ENCODE data around the gene TRAM2.

Gene TRAM2

GRCh38 chr6:52500238-52501129, 76.4 kb downstream of the TRAM2 start:
- H3K9me3 Mint-ChIP-seq, result no peaks in the 10 kb centered on the region
- H3K27ac Mint-ChIP-seq, result no peak overlapping the region
- H3K36me3 Mint-ChIP-seq (ENCODE audit: low read depth), result no peaks in the 10 kb centered on the region
- H3K4me1 Mint-ChIP-seq, result no peaks in the 10 kb centered on the region
- no peak for ATAC-seq
- H3K27me3 Mint-ChIP-seq, result no peaks in the 10 kb centered on the region
- H3K4me3 Mint-ChIP-seq, result no peak overlapping the region
- no peak for DNase-seq

DNA sequence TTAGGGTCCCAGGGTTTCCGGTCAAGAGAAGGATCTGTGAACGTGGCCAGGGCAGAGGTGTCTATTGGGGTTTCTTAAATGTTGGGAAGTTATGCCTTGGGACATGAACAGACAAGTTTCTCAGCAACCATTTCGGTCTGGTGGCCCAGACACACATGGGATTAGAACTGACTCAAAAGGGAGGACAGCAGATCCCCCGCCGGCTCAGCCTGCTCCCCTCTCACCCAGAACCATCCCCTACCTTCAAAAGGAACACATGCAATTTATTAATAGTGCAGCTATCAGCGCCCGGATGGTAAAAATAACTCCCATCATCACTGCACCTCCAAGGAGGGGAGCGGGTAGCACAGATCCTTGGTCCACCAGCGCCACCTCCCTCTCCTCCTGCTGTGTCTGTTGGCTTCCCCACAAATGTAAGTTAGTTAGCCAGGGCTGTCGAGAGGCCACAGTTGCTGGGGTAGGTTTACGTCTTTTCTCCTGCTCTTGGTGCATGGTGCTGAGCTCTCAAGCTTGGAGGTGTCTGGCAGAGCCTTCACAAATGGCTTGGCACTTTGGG, 77.1 kb downstream of the TRAM2 start:
- H3K27me3 Mint-ChIP-seq, result no peaks in the 10 kb centered on the region
- no peaks in the 10 kb centered on the region for H3K36me3 Mint-ChIP-seq (ENCODE audit: low read depth)
- ATAC-seq (no peak), DNase-seq (no peak)
- no peaks in the 10 kb centered on the region for H3K9me3 Mint-ChIP-seq
- no peak overlapping the region for H3K27ac Mint-ChIP-seq
- no peak overlapping the region for H3K4me3 Mint-ChIP-seq
- no peaks in the 10 kb centered on the region for H3K4me1 Mint-ChIP-seq

GRCh38 chr6:52499026-52499425, 77.8 kb downstream of the TRAM2 start:
- Mint-ChIP-seq H3K4me1 (no peaks in the 10 kb centered on the region), H3K36me3 (ENCODE audit: low read depth) (no peaks in the 10 kb centered on the region), H3K9me3 (no peaks in the 10 kb centered on the region), H3K27me3 (no peaks in the 10 kb centered on the region), H3K4me3 (no peak overlapping the region), H3K27ac (no peak overlapping the region)
- no peak for DNase-seq
- no peak for ATAC-seq

DNA sequence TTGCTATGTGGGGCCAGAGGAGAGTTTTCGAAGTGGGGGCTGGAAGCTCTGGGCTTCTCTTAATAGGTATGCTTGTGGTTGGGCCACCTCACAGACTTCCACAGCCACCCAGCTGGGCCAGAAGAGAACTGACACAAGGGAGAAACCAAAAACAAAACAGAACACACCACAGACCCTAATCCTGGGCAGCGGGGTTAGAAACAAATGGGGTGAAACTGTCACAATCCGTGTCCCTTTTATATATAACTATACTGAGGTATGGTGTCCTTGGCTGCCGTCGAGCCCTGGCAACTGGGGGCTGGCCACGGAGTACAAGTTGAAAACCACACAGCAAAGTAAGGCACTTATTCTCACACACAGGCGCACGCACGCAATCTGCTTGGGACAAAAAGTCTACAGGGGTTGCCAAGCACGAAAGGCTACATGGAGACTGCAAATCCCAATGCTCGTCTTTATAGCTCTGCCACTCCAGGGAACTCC, 78.3 kb downstream of the TRAM2 start:
- no peak overlapping the region for H3K4me3 Mint-ChIP-seq
- no peaks in the 10 kb centered on the region for H3K27me3 Mint-ChIP-seq
- no peak for DNase-seq
- H3K4me1 Mint-ChIP-seq, result no peaks in the 10 kb centered on the region
- no peak overlapping the region for H3K27ac Mint-ChIP-seq
- no peaks in the 10 kb centered on the region for H3K9me3 Mint-ChIP-seq
- ATAC-seq, result no peak
- H3K36me3 Mint-ChIP-seq (ENCODE audit: low read depth), result no peaks in the 10 kb centered on the region

- Mint-ChIP-seq H3K27ac (no peak overlapping the region), H3K36me3 (ENCODE audit: low read depth) (no peaks in the 10 kb centered on the region), H3K4me3 (no peak overlapping the region), H3K9me3 (no peaks in the 10 kb centered on the region), H3K4me1 (no peaks in the 10 kb centered on the region), H3K27me3 (no peaks in the 10 kb centered on the region)
- ATAC-seq (no peak), DNase-seq (no peak)
Observed at GRCh38 chr6:52497652-52498408, 79.0 kb downstream of the TRAM2 start.

- ATAC-seq (no peak), DNase-seq (no peak)
- H3K9me3 Mint-ChIP-seq, result no peaks in the 10 kb centered on the region
- no peaks in the 10 kb centered on the region for H3K27me3 Mint-ChIP-seq
- no peak overlapping the region for H3K4me3 Mint-ChIP-seq
- H3K4me1 Mint-ChIP-seq, result no peaks in the 10 kb centered on the region
- H3K27ac Mint-ChIP-seq, result no peak overlapping the region
- no peaks in the 10 kb centered on the region for H3K36me3 Mint-ChIP-seq (ENCODE audit: low read depth)
Observed at GRCh38 chr6:52496631-52497030, 80.2 kb downstream of the TRAM2 start.

DNA sequence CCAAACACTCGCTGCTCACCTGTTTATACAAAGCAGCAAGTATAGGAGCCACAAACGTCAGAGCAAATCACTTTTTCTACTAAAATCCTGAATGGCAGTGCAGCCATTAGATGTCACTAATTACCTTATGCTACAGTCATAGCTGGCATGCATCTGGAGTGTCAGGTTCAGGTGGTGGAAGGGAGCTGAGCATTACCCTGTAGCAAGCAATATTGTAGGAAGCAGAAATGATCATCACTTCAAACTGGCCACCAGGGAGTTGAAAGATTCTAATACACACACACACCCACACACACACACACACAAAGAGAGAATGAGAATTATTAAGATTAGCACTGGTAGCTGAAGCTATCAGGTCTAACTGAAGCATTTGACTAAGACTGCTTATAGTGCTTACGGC, 80.9 kb downstream of the TRAM2 start:
- no peak for ATAC-seq
- Mint-ChIP-seq H3K4me1 (no peaks in the 10 kb centered on the region), H3K27ac (no peak overlapping the region), H3K27me3 (no peaks in the 10 kb centered on the region), H3K4me3 (no peak overlapping the region), H3K36me3 (ENCODE audit: low read depth) (no peaks in the 10 kb centered on the region), H3K9me3 (no peaks in the 10 kb centered on the region)
- no peak for DNase-seq

GRCh38 chr6:52494298-52495072, 82.4 kb downstream of the TRAM2 start:
- no peaks in the 10 kb centered on the region for H3K9me3 Mint-ChIP-seq
- no peaks in the 10 kb centered on the region for H3K4me1 Mint-ChIP-seq
- no peaks in the 10 kb centered on the region for H3K27me3 Mint-ChIP-seq
- ATAC-seq (no peak), DNase-seq (no peak)
- H3K27ac Mint-ChIP-seq, result no peak overlapping the region
- no peak overlapping the region for H3K4me3 Mint-ChIP-seq
- no peaks in the 10 kb centered on the region for H3K36me3 Mint-ChIP-seq (ENCODE audit: low read depth)

- Mint-ChIP-seq H3K27me3 (no peaks in the 10 kb centered on the region), H3K4me3 (no peak overlapping the region), H3K9me3 (no peaks in the 10 kb centered on the region), H3K4me1 (no peaks in the 10 kb centered on the region), H3K27ac (no peak overlapping the region), H3K36me3 (ENCODE audit: low read depth) (no peaks in the 10 kb centered on the region)
- DNase-seq, result no peak
- ATAC-seq, result no peak
Observed at GRCh38 chr6:52493669-52494068, 83.2 kb downstream of the TRAM2 start.

DNA sequence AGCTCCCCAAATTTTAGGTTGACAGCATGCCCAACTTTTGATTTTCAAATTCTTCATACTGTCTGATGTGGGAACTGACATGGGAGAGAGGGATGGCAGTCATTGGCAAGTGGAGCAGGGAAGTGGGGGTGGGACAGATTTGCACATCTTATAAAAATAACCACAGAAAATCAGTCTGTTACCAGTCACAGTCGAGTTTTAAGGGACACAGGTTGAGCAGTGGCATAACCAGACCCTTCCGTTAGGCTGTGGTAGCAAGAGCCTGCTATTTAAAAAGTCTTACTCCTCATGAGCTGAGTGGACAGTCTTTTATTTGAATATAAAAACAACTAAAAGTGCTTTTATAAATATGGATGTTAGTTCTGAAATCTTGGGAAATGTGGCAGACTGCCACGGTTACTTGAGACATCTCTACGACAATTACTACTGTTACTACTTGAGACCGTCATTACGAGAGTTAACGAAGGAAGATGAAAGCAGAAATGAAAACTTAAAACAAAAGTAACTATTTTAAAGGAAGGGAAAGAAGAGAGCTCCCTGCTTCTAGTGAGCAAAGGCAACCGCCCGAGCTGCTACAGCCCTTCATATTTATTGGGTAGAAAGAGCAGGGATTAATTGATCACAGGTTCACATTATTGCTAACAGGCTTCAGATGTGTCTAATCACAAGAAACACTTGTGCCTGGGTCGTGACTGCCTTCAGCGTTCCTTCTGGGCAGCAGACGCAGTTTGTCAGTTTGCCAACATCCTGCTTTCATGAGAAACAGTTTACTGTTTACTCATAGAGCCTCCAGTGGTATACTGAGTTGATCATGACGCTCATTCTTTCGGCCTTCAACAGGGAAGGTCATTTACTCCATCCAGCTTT, 85.4 kb downstream of the TRAM2 start:
- DNase-seq (no peak), ATAC-seq (no peak)
- no peaks in the 10 kb centered on the region for H3K4me1 Mint-ChIP-seq
- no peak overlapping the region for H3K4me3 Mint-ChIP-seq
- H3K9me3 Mint-ChIP-seq, result no peaks in the 10 kb centered on the region
- H3K36me3 Mint-ChIP-seq (ENCODE audit: low read depth), result no peaks in the 10 kb centered on the region
- no peaks in the 10 kb centered on the region for H3K27me3 Mint-ChIP-seq
- H3K27ac Mint-ChIP-seq, result no peak overlapping the region

- Mint-ChIP-seq H3K36me3 (ENCODE audit: low read depth) (no peaks in the 10 kb centered on the region), H3K27me3 (no peaks in the 10 kb centered on the region), H3K9me3 (no peaks in the 10 kb centered on the region), H3K27ac (no peak overlapping the region), H3K4me3 (no peak overlapping the region), H3K4me1 (no peaks in the 10 kb centered on the region)
- DNase-seq, result no peak
- ATAC-seq, result no peak
Observed at GRCh38 chr6:52489881-52490280, 87.0 kb downstream of the TRAM2 start.

DNA sequence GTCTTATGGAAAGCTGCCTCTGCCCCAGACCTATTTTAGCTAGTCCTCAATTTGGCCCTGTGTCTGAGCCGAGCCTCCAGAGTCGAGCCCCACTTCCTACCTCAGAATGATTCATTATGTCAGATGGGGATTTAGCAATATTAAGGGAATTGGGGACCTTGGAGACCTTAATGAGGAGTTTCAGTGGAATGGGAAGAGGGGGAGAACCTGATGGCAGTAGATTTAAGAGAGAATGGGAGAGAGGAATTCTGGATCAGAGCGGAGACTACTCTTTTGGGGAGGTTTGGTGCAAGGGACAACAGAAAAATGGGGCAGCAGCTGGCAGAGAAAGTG, 93.2 kb downstream of the TRAM2 start:
- no peaks in the 10 kb centered on the region for H3K4me1 Mint-ChIP-seq
- no peak overlapping the region for H3K4me3 Mint-ChIP-seq
- no peak overlapping the region for H3K27ac Mint-ChIP-seq
- no peaks in the 10 kb centered on the region for H3K27me3 Mint-ChIP-seq
- no peaks in the 10 kb centered on the region for H3K36me3 Mint-ChIP-seq (ENCODE audit: low read depth)
- no peaks in the 10 kb centered on the region for H3K9me3 Mint-ChIP-seq
- DNase-seq (no peak), ATAC-seq (no peak)

DNA sequence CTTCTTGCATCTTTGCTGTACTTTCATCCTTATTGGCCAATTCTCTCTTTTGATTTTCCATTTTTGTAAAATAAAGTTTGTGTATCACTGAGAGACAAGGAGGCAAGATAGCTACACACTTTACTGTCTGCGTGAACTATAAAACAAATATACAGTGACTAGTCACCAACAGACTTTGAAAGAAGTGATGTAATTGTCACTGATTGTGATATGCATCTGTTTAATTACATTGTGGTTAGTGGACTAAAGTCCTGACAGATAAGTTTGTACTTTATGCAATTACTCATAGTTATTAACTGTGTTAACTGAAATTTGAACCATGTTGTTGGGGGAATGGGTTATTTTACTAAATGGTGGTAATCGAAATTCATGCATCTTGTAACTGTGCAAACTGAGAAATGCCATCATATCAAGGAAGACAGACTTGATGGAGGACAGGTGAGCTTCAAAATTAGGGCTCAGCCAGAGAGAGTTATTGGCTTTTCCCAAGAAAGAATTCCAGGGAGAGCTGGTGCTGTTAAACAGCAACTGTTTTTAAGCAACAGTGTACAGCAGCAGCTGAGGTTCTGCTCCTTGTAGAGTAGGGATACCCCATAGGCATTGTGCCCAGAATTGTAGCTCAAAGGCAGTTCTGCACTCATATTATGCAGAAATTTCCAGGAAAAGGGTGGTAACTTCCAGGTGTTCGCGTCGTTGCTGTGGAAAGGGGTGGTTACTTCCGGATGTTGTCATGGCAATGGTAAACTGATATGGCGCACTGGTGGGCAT, 93.8 kb downstream of the TRAM2 start:
- no peaks in the 10 kb centered on the region for H3K36me3 Mint-ChIP-seq (ENCODE audit: low read depth)
- no peak overlapping the region for H3K4me3 Mint-ChIP-seq
- no peaks in the 10 kb centered on the region for H3K4me1 Mint-ChIP-seq

More for the DNA sequence above, 93.8 kb downstream of the TRAM2 start:
- DNase-seq, result no peak
- no peak for ATAC-seq
- Mint-ChIP-seq H3K27ac (no peak overlapping the region), H3K27me3 (no peaks in the 10 kb centered on the region), H3K9me3 (no peaks in the 10 kb centered on the region)
